HG02678 (cell line): ENCODE measurements around the gene MPG.

Source experiments
- ATAC-seq: cut with Tn5 transposase; IDR thresholded peaks from one replicate; pipeline ENCODE4 v1.9.1; 2021; ENCODE audit warnings: mild to moderate bottlenecking, moderate library complexity; ENCODE audit not compliant: unreplicated experiment

Gene MPG

DNA sequence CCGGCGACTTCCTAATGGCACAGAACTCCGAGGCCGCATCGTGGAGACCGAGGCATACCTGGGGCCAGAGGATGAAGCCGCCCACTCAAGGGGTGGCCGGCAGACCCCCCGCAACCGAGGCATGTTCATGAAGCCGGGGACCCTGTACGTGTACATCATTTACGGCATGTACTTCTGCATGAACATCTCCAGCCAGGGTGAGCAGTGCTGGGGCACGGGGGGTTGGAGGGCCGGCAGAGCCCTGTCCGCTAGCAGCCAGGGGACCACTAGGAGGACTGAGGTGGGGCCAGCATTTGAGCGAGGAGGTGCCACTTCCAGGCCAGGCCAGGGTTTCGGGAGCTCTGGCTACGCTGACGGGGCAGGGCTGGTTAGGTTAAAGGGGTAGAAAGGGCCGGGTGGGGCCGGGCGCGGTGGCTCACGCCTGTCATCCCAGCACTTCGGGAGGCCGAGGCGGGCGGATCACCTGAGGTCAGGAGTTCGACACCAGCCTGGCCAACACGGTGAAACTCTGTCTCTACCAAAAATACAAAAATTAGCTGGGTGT lies 5.1 kb downstream of the MPG start:
- ATAC-seq = no peak

DNA sequence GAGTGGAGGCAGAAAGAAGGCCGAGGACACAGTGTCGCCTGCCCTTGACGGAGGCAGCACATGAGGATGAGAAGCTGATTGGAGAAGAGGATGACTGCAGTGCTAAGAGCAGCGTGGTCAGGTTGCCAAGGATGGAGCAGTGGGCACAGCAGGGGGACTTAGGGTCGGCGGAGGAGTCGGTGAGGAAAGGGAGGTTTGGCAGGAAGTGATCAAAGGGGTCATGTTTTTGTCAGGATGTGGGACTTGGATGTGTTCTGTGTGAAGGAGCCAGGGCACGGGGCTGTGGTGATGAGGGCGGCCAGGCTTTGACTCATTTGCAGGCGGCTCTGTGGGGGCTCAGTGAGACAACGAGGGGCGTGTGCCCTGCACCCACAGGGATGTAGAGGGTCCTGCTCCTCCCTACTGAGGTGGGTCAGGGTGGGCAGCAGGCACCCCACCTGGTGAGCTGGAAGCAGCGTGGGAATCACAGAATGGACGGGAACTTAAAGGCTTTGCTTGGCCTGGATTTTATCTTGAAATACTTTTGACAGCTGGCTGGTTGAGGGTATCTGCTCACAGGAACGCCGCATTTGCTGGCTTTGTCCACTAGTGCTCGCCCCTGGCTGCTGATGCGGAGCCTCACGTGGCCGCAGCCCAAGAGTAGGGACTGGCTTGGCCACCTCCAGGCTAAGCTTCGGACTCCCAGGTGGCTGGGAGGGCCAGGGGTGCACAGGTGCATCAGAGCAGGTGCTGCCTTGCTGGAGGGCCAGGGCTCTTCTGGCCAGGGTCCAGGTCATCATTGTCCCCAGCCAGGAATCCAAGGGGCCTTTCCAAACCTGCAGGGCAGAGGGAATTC lies 6.0 kb downstream of the MPG start:
- no peak for ATAC-seq

DNA sequence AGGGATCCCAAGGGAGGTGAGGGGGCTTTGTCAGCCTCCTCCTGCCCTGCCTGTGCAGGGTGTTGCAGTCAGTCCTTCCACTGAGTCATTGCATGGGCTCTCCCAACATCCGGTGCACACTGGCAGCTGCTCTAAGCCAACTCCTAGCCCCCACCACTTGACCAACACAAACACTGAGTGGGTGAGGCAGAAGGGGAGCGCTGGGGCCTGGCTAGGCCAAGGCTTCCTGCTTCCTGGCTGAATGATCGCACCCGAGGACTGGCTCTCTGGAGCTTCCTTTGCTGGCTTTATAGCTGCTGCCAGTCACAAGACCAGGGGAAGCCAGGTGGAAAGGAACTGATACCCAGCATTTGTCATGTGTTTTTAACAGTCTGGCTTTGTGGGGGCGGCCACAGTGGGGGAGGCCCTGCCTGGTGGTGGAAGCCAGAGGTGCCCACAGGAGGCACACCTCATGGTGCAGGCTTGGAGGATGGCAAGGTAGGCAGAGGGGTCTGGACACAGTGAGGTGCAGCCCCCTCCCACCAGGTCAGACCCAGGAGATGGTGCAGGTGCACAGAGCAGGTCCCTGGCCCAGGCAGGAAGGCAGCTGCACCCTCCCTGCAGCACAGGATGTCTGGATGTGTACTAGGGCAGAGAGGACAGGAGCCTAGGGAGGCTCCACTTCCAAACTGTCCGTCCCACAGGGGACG lies 6.8 kb downstream of the MPG start:
- peak; percentile 61 for ATAC-seq

DNA sequence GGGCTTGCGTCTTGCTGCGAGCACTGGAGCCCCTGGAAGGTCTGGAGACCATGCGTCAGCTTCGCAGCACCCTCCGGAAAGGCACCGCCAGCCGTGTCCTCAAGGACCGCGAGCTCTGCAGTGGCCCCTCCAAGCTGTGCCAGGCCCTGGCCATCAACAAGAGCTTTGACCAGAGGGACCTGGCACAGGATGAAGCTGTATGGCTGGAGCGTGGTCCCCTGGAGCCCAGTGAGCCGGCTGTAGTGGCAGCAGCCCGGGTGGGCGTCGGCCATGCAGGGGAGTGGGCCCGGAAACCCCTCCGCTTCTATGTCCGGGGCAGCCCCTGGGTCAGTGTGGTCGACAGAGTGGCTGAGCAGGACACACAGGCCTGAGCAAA lies 7.4 kb downstream of the MPG start:
- no peak for ATAC-seq

DNA sequence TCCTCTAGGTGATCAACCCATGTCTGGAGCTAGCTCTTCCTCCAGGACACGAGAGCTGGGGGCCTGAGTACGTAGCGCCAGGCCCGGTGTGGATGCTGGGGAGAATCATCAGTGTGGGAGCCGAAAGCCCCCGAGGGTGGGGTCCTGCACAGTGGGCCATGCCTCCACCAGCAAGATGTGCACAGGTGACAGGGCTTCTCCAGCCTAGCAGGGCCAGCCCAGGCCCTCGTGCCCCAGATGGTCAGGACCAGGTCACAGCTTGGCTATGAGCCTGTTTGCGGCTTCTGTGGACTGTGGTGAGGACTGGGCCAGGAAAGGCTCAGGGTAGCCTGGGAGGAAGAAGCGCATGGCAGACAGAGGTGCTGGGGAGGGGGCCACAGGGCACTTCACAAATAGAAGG lies 7.8 kb downstream of the MPG start:
- ATAC-seq = no peak

DNA sequence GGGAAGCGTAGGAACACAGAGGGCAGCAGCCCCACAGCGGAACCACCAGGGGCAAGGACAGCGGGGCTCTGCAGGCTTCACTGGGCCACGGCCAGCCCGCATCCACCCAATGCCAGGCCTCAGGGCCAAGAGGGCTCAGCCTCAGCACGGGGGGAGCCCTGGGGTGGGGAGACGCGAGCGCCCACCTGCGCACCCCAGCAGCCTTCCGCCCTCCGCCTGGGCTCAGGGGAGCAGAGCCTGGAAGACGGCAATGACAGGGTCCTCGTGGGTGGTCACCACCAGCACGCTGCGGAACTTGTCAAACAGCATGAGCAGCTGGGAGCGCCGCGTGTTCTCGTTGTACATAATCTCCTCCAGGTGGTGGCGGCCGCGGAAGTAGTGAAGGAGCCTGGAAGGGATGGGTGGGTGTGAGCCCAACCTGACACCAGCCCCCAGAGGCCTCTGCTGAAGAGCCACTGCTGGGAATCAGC lies 8.5 kb downstream of the MPG start:
- ATAC-seq = no peak

DNA sequence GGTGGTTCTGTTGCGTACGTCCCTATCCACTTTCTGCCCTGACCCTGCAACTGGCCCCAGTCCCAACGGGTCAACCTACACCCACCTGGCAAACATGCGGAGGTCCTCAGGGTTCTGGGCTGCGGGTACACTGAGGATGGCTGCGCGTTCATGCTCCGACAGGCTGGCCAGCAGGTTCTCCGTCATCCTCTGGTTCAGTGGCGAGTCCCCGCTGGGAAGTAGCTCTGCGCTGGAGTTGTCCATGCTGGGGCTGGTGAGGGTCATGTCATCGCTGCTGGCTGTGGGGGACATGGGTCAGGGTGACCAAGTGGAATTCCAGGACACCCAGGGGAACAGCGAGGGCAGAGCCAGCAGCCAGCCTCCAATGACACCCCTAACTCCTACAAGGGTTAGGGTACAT lies 10.6 kb downstream of the MPG start:
- ATAC-seq = no peak

DNA sequence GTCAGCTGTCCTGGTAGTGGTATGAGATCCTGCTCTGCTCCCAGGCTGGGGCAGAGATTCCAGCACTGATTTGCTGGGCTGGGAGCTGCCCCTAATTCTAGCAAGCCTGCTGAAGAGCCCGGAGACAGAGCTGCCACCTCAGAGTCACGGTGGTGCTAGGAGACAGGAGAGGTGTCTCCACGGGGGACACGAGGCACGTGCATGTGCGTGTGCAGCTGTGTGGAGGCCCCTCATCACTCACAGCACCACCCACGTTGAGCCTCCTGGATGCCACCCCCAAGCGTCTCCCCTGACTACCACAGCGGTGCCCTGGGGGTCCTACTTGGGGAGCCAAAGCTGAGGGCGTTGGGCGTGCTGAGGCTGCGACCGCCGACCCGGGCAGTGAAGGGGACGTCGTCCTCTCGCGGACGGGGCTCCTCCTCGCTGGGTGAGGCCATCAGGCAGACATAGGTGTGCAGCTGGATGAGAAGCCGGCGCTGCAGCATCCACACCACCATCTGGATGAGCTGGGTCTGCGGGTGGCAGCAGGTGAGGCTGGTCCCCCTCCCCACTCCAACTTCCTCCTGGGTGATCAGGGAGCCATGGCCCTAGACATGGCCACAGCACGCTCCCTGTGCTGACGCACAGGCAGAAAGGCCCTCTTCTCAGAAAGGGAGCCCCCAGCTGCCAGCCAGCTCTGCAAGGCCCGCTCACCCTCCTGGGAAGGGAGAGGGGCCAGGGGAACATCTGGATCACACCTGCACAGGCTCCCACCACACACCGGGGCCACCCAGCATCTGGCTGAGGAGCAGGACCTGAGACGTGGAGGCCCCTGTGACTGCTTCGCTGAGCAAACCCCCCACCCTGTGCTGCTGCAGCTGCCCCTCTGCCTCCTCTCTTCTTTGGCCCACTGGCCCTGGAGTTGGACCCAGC lies 11.6 kb downstream of the MPG start:
- no peak for ATAC-seq

DNA sequence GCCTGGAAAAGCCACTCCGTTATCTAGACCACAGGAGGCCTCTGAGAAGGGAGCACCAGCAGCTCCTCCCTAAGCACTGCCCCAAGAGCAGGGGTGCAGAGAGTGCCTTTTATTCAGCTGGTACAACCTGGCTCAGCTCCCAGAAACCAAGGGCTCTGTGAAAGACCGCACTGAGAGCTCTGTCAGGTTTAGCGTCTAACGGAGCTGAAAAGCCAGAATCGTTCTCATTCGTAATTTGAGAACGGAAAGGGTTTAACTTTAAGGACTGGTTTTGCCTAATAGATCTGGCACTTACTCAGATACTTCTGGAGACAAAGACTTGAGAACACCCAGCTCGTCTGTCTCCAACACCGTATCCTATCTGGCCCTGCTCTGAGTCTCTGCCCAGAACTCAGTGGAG lies 13.5 kb downstream of the MPG start:
- no peak for ATAC-seq

DNA sequence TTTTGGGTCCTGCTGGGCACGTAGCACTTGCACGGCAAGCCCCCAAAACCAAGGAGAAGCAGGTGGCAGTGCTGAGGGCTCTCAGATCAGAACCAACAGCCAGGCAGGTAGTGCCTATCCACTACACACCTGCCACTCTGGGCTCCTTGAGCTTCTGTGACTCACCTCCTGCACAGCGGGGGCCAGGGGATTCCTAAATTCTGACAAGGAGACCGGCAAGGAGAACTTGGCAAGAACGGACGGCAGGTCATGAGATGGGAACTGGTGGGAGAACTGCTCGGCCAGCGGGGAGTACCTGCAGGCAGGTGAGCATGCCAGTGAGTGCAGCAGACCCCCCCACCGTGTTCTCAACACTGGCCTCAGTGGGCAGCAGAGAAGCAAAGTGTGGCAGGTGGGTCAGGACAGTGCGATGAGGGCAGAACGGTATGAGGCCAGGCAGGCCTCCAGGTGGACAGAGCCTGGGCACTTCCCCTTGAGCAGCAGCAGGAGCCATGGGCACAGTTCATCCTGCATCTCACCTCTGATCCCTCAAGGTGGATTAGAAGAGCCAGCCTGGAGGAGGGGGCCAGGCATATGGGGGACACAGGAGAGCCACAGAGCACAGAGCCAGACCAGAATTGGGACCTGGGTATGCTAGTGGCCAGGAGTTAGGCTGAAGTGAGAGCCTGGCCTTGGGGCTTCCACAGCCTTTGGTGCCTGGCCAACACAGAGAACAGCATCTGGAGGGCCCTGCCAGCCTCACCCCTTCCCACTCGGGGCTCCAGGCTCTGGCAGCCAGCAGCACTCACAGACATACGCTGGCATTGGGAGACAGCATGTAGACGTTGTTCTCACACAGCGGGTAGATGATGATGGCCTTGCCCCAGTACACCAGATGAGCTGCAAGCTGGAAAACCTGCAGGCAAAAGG lies 14.7 kb downstream of the MPG start:
- no peak for ATAC-seq

DNA sequence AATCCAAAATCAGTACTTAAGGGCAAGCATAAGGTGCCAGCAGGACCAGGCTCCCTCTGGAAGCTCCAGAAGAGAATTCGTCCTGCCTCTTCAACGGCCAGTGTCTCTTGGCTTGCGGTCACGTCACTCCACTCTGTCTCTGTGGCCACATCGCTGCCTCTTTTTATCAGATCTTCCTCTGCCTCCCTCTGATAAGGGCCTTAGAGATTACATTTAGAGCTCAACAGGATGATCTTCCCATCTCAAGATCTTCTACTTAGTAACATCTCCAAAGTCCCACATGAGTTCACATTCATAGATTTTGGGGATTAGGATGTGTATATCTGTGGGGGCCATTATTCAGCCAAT lies 16.9 kb downstream of the MPG start:
- ATAC-seq = no peak

DNA sequence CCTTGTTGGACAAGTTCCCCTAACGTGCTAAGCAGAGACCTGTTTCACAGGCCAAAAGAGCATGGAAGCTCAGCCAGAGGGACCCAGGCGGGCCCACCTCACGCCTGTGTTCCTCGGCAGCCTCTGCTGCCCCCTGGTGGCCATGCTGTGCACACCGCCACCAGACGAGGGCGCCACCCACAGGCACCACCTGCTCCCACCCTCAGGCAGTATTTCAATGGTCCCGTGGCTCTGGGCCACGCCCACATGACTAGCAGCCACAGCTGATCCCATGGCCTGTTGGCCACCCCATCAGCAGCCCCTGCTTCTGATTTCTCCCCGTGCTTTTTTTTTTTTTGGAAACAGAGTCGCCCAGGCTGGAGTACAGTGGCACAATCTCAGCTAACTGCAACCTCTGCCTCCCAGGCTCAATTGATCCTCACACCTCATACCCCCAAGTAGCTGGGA lies 18.9 kb downstream of the MPG start:
- ATAC-seq = peak; percentile 74

DNA sequence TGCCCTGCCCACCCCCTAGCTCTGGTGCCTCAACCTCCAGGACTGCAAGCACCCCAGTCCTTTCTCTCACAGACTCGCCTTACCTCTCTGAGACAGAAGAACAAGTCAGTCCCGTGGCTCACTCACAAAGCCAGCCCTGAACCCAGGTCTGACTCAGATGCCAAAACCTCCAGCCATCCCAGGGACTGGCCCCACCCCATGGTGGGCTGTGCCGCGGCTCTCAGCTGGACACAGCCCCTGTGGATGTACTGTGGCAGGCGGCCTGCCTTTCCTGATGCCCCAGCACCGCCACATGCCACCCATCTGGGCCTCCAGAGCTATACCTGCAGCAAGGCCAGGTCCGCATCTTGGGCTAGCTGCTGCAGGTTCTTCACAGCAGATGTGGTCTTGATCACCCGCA lies 19.8 kb downstream of the MPG start:
- no peak for ATAC-seq

DNA sequence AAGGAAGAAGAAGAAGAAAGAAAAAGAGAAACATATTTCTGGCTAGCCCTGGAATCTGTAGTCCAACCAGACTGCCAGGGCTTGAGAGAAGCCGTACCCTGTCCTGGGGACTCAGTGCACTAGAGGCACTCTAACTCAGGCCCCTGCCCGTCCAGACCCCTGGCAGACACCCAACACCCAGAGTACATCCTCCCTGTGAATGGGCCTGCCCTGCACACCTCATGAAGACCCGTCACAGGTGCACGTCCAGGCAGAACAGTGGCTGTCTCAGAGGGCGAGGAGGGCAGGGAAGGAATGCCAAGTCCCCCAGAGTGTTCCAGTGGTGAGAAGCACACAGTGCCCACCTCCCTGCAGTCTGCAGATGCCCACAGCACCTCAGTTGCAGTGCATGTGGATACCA lies 23.0 kb downstream of the MPG start:
- no peak for ATAC-seq

DNA sequence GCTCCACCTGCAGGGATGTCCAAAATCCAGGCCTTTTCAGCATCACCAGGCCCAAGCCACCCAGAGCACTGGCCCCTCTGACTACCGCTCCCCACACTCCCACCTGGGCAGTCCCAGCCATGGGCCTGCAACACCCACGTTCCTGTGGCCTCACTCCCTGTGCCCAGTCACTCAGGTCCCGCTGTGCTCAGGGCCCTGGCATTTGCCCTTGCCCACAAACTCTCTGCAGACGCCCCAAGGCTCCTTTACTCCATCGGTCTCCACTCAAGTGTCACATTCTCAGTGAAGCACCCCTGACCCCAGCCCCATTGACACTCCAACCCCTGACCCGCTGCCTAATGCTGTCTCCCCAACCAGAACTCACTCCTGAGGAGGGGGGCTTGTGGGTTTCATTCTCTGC lies 23.6 kb downstream of the MPG start:
- ATAC-seq = no peak

DNA sequence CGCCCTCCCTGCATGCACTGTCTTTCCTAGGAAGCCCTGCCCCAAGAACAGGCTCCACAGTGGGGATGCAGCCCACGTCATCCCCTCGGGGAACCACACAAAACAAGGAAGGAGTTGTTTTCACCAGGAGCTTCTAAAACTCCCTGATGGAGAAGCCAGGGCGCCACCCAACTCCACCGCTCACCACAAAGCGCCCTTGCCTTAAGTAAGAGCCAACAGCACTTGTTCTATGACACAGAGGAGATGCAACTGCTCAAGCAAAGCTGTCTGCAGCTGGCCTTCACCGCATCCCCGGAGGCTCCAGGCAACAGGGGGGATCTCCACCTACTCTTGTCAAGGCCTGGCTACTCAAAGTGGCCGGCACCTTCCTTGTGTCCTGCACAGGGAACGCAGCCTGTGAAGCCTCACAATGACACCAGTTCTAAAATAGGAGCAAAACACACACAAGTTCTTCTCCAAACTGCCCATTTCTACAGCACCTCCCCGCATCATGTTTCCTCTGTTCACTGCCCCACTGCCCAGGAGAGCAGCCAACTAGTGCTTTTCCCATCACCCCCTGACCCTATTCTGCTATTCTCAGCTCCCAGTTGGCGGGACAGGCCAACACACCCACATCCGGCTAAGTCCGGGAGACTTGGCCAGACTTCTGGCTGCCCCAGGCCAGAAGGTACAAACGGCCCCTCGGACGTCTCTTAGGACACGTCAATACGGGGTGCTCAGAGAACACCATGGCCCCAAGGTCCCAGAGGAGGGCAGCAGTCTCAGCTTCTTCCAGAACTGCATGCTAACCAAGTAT lies 24.2 kb downstream of the MPG start:
- ATAC-seq = no peak

DNA sequence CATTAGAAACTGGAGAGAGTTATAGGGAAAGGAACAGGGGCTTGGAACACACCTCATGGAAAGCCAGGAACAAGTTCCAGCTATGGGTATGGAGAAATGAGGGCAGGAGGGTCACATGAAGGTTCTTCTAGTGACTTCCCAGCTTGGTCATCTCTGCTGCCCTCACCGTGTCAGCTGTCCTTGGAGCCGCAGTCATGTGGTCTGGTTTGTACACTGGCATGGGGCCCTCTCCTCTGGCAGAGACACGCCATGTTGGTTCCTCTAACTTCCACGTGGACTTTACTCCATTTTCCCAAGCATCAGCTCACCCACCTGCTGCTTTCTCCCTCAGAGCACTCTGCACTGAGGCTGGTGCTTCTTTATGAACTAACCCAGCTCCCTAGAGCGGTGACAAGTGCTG lies 26.3 kb downstream of the MPG start:
- no peak for ATAC-seq

DNA sequence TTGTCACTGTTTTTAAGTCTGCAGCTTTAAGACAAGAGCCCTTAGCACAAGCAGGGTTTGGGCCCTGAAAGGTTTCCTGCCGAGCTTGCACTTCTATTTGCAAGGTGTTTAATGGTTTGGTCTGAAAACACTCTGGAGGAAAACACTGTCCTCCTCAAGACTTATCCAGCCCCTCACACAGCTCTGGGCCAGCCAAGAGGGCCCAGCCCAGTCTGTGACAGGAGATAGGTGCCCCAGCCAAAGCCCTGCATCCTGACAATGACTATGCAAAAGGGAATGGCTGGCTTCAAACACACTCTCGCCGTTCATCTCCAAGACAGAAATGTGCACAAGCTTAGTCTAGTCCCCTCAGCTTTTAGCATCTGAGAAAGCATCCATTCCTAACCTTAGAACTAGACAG lies 26.9 kb downstream of the MPG start:
- no peak for ATAC-seq

DNA sequence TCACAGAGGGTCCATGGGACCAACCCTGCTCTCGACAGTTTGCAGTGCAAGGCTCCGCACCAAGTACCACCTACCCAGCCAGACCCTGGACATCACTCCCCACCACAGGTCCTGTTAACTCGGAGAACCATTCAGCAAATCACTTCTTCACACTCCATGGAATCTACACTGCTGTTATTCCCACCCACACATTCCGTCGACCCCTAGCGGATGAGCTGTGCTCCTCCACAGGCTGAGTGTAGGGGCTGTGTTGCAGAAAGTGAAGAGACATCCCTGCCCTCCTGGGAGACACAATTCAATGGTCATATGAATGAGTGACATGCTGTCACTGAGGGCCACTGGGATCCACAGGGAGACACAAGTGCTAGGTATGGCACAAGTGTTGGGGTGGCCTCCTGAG lies 27.5 kb downstream of the MPG start:
- no peak for ATAC-seq
